GM19452 (cell line): ENCODE results near the gene ARHGAP10.
A peak's percentile ranks its signal among the peaks of the same experiment; 100 is the strongest.

Experiments used
- ATAC-seq: cut with Tn5 transposase; IDR thresholded peaks from one replicate; pipeline ENCODE4 v1.9.1; 2021; ENCODE audit not compliant: unreplicated experiment

The ARHGAP10 gene

GRCh38 chr4:147844781-147845180 lies 112.9 kb downstream of the ARHGAP10 start:
- no peak for ATAC-seq

- peak; percentile 77 for ATAC-seq
Measured at GRCh38 chr4:147846318-147847155, 114.6 kb downstream of the ARHGAP10 start.

DNA sequence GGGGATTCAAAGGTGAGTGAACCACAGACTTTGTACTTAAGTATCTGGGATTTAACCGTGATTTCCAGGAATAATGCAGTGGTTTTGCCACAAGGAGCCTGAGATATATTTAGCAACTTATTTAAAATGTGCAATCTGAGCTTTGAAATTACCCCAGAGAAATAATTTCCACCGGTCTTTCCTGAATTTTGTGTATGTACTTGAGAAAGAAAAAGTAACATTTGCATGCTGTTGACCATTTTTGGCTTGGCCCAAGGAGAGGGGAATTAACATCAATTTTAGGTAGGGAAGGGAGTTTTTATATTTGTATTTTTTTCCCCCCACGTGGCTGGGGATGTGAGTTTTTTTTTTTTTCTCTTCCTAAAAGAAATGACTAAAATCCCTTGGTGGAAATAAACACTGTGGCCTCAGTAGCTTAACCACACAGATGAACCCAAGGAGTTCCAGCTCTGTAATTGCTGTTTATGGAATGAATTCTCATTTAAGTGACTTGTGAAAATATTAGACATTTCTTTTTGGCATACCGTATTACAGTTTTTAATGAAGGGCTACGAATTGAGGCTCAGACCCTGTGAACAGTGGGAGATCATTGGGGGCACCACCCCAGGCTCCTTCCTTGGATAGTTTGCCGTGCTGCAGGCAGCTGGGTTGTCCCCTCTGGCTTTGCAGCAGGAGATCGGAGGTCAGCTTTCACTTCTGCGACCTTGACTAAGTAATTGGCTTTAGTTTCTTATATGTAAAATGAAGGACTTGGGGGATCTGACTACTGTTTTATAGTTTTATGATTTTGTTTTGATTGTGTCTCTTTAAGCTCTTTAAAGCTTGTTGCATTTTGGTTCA lies 116.1 kb downstream of the ARHGAP10 start:
- ATAC-seq: no peak

DNA sequence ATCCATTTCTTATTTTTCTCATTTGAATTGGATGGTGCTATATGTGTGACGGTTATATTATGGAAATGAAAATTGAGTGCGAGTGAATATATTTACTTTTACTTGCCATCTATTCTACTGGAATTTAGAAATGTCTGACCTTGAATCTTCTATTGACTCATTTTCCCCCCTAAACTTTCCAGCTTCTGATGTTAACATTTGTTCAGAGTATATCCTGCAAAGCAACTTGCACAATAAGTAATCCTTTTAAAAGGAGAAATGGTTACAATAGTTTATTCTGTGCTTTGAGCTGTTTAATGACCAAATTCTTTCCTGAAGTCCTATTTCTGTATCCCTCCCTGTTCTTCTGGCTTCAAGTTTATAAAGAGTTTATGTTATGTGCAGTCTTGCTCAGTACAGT lies 116.7 kb downstream of the ARHGAP10 start:
- no peak for ATAC-seq

DNA sequence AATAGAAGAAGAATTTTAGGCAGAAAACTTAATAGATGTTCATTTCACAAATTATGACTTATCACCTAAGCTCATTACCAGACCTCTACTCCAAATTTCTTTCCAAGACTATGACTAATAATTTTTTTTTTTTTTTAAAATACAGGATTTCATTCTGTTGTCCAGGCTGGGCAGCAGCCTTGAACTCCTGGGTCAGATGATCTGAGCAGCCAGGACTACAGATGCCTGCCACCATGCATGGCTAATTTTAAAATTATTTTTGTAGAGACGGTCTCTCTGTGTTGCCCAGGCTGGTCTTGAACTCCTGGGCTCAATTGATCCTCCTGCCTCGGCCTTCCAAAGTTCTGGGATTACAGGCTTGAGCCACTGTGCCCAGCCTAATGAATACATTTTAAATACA lies 119.2 kb downstream of the ARHGAP10 start:
- no peak for ATAC-seq

GRCh38 chr4:147853706-147854105 lies 121.8 kb downstream of the ARHGAP10 start:
- no peak for ATAC-seq

GRCh38 chr4:147854154-147854553 lies 122.3 kb downstream of the ARHGAP10 start:
- no peak for ATAC-seq

- ATAC-seq: no peak
Measured at GRCh38 chr4:147855571-147856009, 123.7 kb downstream of the ARHGAP10 start.

GRCh38 chr4:147860960-147861359 lies 129.1 kb downstream of the ARHGAP10 start:
- no peak for ATAC-seq

GRCh38 chr4:147862043-147862692 lies 130.3 kb downstream of the ARHGAP10 start:
- ATAC-seq: no peak

DNA sequence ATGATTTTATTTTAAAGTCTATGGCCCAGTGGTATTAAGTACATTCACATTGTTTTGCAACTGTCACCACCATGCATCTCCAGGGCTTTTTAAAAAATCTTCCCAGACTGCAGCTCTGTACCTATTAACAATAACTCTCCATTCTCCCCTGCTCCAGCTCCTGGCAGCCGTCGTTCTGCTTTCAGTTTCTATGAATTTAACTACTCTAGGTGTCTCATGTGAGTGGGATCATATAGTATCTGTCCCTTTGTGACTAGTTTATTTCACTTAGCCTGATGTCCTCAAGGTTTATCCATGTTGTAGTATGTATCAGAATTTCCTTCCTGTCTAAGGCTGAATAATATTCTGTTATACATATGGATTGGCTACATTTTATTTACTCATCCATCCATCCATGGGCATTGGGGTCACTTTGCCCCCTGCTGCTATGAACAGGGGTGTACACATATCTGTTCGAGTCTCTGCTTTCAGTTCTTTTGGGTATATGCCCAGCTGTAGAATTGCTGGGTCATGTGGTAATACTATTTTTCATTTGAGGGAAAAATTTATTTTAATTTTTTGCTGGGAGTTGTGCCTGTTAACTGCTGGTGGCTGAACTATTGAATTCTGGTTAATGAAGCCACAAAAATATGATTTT lies 131.3 kb downstream of the ARHGAP10 start:
- peak; percentile 40 for ATAC-seq

DNA sequence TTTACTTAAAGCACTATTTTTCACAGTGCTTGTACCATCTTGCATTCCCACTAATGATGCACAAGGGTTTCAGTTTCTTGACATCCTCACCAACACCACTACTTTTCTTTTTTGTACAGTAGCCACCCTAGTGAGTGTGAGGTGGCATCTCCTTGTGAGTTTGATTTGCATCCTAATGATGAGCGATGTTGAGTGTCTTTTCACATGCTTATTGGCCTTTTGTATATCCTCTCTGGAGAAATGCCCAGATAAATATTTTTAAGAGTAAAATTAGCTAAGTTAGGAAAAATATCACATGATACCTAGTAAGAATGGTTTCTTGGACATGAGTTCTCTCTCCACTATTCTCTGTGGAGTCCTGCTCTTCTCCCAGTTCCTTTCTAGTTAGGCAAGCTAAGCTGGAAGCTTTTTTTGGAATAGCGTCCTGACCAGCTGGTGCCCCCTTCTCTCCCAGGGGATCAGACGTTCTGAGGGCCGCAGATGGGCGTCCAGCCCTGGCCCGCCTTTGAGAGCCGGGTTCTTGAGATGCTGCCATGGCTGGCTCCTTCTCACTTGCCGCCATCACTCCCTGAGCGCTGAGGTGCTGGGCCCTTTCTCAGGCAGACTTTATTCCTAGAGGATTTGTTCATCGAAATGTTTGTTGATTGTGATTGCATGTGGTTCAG lies 132.1 kb downstream of the ARHGAP10 start:
- no peak for ATAC-seq

- no peak for ATAC-seq
Measured at GRCh38 chr4:147864607-147865006, 132.7 kb downstream of the ARHGAP10 start.

DNA sequence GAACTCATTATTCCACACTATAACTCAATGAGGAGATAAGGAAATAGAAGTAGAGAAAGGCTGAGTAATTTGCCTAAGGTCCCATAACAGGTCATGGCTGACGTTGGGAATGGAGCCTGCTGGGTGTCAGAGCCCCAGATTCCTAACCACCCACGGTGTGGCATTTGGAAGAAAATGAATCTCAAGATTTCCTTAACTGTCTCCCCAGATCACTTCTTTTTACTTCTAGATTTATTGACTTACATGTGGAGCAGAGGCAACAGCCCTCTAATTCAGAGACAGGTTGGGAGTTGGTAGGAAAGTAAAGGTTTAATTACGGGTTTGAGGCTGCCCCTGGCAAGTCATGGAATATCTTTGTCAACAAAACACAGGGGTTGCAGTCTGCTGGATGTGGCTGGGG lies 134.0 kb downstream of the ARHGAP10 start:
- no peak for ATAC-seq

GRCh38 chr4:147866532-147867271 lies 134.8 kb downstream of the ARHGAP10 start:
- peak; percentile 86 for ATAC-seq

DNA sequence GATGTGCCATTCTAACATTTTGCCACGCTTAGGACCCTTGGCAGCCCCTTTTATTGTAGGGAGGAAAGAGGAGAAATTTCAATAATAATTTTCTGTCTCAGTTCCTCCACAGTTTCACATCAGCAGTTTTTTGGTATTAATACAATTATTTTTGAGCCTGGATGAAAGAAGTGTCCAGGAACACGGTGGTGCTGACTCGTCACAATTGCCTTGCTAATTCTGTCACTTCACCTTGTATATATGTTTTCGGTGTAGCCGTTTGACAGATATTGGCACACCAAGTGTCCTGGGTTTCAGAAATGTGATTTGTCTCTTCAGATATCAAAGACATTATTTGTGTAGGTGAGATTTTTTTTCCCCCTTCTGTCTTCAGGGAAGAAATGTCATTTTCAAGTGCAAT lies 142.2 kb downstream of the ARHGAP10 start:
- ATAC-seq: no peak

- no peak for ATAC-seq
Measured at GRCh38 chr4:147877308-147877771, 145.5 kb downstream of the ARHGAP10 start.

GRCh38 chr4:147879676-147880075 lies 147.8 kb downstream of the ARHGAP10 start:
- ATAC-seq: no peak

DNA sequence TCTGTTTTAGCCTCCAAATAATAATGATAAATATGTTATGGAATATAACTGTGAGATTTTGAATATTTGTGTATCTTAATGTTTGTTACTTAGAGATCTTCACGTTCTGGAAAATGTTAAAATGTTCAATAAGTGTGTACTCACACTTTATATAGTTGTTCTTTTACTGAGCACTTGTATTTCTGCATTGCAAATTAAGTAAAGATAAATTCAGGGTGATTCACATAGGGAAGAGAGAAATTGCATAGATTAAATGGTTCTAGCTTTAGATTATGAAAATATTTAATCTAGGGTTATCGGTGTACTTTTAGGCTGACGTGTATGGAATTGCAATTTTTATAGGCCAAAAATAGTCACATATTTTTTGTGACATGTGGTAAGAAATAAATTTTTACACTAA lies 148.6 kb downstream of the ARHGAP10 start:
- no peak for ATAC-seq

DNA sequence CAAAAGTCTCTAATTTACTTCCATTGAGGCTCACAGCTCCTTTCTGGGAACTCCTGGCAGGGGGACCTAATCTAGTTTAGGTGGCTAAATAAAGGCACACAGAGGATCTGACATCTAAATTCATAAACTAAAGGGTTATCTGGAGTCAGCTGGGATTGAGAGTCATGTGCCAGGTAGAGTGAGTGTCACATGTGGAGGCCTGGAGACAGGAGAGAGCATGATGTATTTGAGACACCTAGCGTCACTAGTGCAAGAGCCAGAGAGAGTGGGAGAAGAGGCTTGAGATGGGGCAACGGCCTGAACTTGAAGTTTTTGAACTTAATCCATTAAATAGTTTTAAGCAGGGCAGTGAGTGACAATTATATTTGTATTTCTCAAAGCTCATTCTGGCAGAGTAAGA lies 152.6 kb downstream of the ARHGAP10 start:
- no peak for ATAC-seq
